Astrocyte (in vitro differentiated cells and primary cell): ENCODE measurements around the gene PHLDA2.

ENCODE experiments used
- EZH2 ChIP-seq: IDR thresholded peaks from 2 replicates; pipeline ENCODE4 v1.6.1; 2012; ENCODE audit warnings: mild to moderate bottlenecking, low read length, inconsistent platforms; ENCODE audit not compliant: insufficient read depth
- TF ChIP-seq, protein P1 (sequence below): IDR thresholded peaks from 2 replicates; pipeline ENCODE4 v1.5.1; 2011; ENCODE audit warnings: low read depth, mild to moderate bottlenecking, inconsistent platforms, low read length, moderate library complexity; ENCODE audit not compliant: insufficient read depth

DNA sequence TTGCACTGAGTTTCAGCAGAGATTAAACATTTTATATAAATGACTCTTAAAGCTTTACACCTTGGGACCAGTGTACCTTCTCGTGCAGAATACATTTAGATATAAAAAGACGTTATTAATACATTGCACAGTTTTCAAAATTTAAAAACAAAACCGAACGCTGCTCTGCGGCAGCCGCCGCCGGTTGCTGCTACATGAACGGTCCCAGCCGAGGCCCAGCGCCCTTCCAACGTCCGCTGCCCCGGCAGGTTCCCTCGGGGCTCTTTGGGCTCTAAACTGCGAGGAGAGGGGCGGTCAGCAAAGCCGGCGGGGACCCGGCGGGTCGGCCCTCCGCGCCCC, 45.6 kb downstream of the PHLDA2 start:
- TF ChIP-seq EZH2 = peak; percentile 58
- TF ChIP-seq, protein P1, sequence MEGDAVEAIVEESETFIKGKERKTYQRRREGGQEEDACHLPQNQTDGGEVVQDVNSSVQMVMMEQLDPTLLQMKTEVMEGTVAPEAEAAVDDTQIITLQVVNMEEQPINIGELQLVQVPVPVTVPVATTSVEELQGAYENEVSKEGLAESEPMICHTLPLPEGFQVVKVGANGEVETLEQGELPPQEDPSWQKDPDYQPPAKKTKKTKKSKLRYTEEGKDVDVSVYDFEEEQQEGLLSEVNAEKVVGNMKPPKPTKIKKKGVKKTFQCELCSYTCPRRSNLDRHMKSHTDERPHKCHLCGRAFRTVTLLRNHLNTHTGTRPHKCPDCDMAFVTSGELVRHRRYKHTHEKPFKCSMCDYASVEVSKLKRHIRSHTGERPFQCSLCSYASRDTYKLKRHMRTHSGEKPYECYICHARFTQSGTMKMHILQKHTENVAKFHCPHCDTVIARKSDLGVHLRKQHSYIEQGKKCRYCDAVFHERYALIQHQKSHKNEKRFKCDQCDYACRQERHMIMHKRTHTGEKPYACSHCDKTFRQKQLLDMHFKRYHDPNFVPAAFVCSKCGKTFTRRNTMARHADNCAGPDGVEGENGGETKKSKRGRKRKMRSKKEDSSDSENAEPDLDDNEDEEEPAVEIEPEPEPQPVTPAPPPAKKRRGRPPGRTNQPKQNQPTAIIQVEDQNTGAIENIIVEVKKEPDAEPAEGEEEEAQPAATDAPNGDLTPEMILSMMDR = no peak
